ENCODE results near the gene MRPS15. TPM values are rescaled to one million over a fixed set of nuclear protein-coding genes. Genes with fewer than 3 reads are reported as not detected.

The MRPS15 gene
- total RNA-seq, 4 donors from 2014 or later, result 19.5 to 59.5 (median 42.4) TPM

GRCh38 chr1:36419140-36419539, 45.0 kb downstream of the MRPS15 start:
- H3K4me3 ChIP-seq, result no peak overlapping the region
- TF ChIP-seq POLR2A (IDR thresholded peaks at IDR 0.05) (no peak), EP300 (IDR thresholded peaks at IDR 0.05; ENCODE audit: low read depth) (no peak), CTCF (IDR thresholded peaks at IDR 0.05) (no peak), POLR2AphosphoS5 (IDR thresholded peaks at IDR 0.05) (no peak)
- in situ Hi-C loops (cut with MboI; ENCODE audit: low pct_ligation_motif_present in 1 of 4, low pct_unique_long_range_greater_than_20kb in 1 of 4, low sequenced_read_pairs in 3 of 4), result loop anchor here in 2 of 4 donors (25.0 kb wide), 2 partner anchors 232 to 307 kb away; no protein-coding TSS in a partner anchor
- no peak for DNase-seq
- intact Hi-C loops (cut with DNase I; ENCODE audit: low total_unique reads), result no loop called here
- no peaks in the 10 kb centered on the region for H3K9me3 ChIP-seq
- H3K4me1 ChIP-seq, result peaks cover 0 to 14% (median 3%) of the 10 kb centered on the region in 4 donors
- H3K27me3 ChIP-seq, result no peaks in the 10 kb centered on the region
- WGBS, 2 donors (ENCODE audit: low coverage in 1 of 2), result 84 to 87% methylated on average over 3 of the region's 3 CpGs
- H3K27ac ChIP-seq, result no peak overlapping the region
- H3K36me3 ChIP-seq, result peaks cover 0 to 7% (median 0%) of the 10 kb centered on the region in 4 donors

GRCh38 chr1:36417931-36418330, 46.3 kb downstream of the MRPS15 start:
- no peak overlapping the region for H3K27ac ChIP-seq
- H3K4me1 ChIP-seq, result peaks cover 0 to 14% (median 3%) of the 10 kb centered on the region in 4 donors
- in situ Hi-C loops (cut with MboI; ENCODE audit: low pct_ligation_motif_present in 1 of 4, low pct_unique_long_range_greater_than_20kb in 1 of 4, low sequenced_read_pairs in 3 of 4), result loop anchor here in 2 of 4 donors (25.0 kb wide), 2 partner anchors 231 to 306 kb away; no protein-coding TSS in a partner anchor
- WGBS, 2 donors (ENCODE audit: low coverage in 1 of 2), result 85 to 100% methylated on average over 2 to 9 of the region's 9 CpGs
- no peak for TF ChIP-seq CTCF (IDR thresholded peaks at IDR 0.05)
- TF ChIP-seq EP300 (IDR thresholded peaks at IDR 0.05; ENCODE audit: low read depth), result no peak
- TF ChIP-seq POLR2AphosphoS5 (IDR thresholded peaks at IDR 0.05), result no peak
- intact Hi-C loops (cut with DNase I; ENCODE audit: low total_unique reads), result no loop called here
- H3K36me3 ChIP-seq, result peaks cover 0 to 7% (median 0%) of the 10 kb centered on the region in 4 donors
- no peaks in the 10 kb centered on the region for H3K9me3 ChIP-seq
- no peak for DNase-seq
- no peaks in the 10 kb centered on the region for H3K27me3 ChIP-seq
- no peak overlapping the region for H3K4me3 ChIP-seq

GRCh38 chr1:36415661-36416326, 48.4 kb downstream of the MRPS15 start:
- in situ Hi-C loops (cut with MboI; ENCODE audit: low pct_ligation_motif_present in 1 of 4, low pct_unique_long_range_greater_than_20kb in 1 of 4, low sequenced_read_pairs in 3 of 4), result loop anchor here in 2 of 4 donors (25.0 kb wide), 2 partner anchors 228 to 303 kb away; no protein-coding TSS in a partner anchor
- no peak overlapping the region for H3K27ac ChIP-seq

More at GRCh38 chr1:36415661-36416326, 48.4 kb downstream of the MRPS15 start:
- Histone ChIP-seq H3K9me3 (no peaks in the 10 kb centered on the region), H3K4me1 (peaks cover 0 to 12% (median 3%) of the 10 kb centered on the region in 4 donors), H3K36me3 (no peaks in the 10 kb centered on the region), H3K27me3 (no peaks in the 10 kb centered on the region), H3K4me3 (no peak overlapping the region)
- 68 to 70% methylated on average over 4 to 15 of the region's 15 CpGs for WGBS, 2 donors (ENCODE audit: low coverage in 1 of 2)
- DNase-seq, result no peak
- intact Hi-C loops (cut with DNase I; ENCODE audit: low total_unique reads), result no loop called here
- TF ChIP-seq CTCF (IDR thresholded peaks at IDR 0.05) (no peak), POLR2A (IDR thresholded peaks at IDR 0.05) (no peak), EP300 (IDR thresholded peaks at IDR 0.05; ENCODE audit: low read depth) (no peak), POLR2AphosphoS5 (IDR thresholded peaks at IDR 0.05) (no peak)
